ENCODE data around the gene DNAAF8. TPM values are rescaled to one million over a fixed set of nuclear protein-coding genes. Genes with fewer than 3 reads are reported as not detected.

DNAAF8 gene
- 1.1 and 1.3 TPM in 2 replicates for total RNA-seq

DNA sequence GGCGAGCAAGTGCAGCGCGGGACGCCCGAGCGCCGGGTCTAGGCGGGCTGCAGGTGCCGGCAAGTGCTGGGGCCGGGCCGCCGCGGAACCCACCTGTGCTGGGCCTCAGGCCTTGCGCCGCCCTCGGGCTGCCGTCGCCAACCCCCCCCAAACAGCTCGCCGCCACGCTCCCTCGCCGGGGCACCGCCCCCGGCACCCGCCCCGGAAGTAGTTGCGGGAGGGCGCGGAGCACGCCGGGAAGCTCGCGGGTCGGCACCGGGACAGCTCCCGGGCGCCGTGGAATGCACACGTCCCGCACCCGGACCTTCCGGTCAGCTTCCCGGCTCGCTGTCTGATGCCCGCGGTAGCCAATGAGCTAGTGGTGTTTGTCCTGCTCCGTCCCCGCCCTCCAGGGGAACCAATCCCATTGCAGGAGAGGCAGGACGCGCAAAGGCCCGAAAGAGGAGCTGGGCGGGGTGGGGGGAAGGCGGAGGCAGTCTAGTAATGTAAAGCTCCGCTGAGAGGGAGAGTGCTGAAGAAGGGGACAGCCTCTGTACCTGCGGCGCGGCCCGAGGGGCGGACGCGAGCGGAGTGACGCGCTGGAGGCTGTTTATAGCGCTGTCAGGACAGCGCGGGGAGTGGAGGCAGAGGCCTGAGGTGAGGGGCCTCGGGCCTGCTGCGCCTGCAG lies at the start of gene DNAAF8, which contains the start of gene ANKS3:
DNAAF8 (plus strand) TSS at position 475 of the 667 bp plus-strand sequence. CDS start 1,978 bp downstream, outside the sequence.
ANKS3 (minus strand) TSS at position 209 of the 667 bp plus-strand sequence. CDS start 4,122 bp downstream, outside the sequence.

GRCh38 chr16:4693296-4693955 lies 40.9 kb upstream of the DNAAF8 start, which contains the start of gene NUDT16L1:
TSS of gene NUDT16L1 (plus strand) at chr16:4693562. CDS start at chr16:4693727, 165 bp downstream.

DNA sequence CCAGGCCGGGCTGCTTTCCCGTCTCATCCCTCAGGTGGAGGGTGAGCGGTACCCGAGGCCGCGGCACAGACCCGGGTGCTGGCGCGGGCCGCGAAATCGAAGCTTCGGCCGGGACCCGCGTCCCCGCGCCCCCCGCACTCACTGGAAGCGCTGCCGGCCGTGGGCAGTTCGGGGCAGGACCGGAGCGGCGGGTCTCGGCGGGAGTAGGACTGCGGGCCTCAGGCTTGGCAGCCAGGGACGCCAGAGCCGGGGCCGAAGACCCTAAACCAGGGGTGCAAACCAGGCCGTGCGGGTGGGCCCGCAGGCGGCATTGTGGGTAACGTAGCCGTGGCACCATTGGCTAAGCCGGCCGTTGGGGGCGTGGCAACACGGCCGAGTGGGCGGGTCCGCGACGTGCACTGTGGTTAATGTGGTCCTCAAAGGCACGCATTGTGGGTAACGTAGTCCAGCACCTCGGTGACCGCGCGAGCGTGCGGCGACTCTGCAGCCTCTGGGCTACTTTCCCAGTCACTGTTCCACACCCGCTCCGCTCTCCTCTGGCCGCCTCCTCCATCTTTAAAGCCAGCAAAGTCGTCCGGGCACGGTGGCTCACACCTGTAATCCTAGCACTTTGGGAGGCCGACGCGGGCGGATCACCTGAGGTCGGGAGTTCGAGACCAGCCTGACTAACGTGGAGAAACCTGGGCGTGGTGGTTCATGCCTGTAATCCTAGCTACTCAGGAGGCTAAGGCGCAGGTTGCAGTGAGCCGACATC lies 32.7 kb downstream of the DNAAF8 start, which contains the start of gene ZNF500:
ZNF500 (minus strand) TSS at position 288 of the 754 bp plus-strand sequence. CDS start 1,184 bp downstream, outside the sequence.

GRCh38 chr16:4787627-4788482 lies 53.5 kb downstream of the DNAAF8 start, which contains the start of gene SEPTIN12:
TSS of gene SEPTIN12 (minus strand) at chr16:4788345. CDS start at chr16:4787645, 700 bp downstream.

DNA sequence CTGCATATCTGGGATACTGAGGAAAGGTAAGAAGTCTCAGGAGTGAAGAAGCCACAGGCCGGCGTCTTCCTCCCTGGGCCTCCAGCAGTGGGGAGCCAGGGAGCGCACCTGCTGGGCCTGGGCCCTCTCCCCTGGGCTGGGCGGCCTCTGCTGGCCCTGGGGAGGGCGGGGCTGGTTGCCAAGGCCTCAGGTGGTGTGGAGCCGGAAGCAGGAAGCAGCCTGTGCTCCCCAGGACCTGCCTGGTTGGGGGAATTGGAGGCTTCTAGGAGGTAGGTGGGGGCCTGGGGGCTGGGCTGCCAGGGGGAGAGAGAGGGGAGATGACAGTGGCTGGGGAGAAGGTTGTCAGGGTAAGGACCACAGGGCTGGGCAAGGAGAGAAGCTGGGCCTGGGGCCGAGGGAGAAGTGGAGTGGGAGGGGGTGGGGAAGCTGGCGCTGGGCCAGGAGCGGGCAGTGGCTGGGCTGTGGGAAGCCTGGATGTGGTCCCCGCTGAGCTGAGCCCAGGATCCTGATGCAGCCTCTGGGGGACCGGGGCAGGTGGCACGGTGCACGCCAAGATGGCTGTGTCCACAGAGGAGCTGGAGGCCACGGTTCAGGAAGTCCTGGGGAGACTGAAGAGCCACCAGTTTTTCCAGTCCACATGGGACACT lies 61.0 kb downstream of the DNAAF8 start, which contains the start of gene SMIM22:
SMIM22 (plus strand) TSS at position 189 of the 647 bp plus-strand sequence; CDS start at position 555, 366 bp downstream.

Other genes starting within 250 kb of the DNAAF8 start
- 4.4 and 5.5 TPM in 2 replicates for gene CDIP1, start 195.8 kb upstream of the DNAAF8 start, total RNA-seq
- not detected in 2 replicates for gene C16orf96, start 178.2 kb upstream of the DNAAF8 start, total RNA-seq
- gene UBALD1, start 119.6 kb upstream of the DNAAF8 start, total RNA-seq = 3.2 TPM in 2 replicates
- gene MGRN1, start 109.7 kb upstream of the DNAAF8 start, total RNA-seq = 22.2 and 23.0 TPM in 2 replicates
- gene NUDT16L1, start 41.0 kb upstream of the DNAAF8 start, total RNA-seq = 18.9 and 24.7 TPM in 2 replicates
- 19.4 and 21.8 TPM in 2 replicates for gene ANKS3, start 266 bp upstream of the DNAAF8 start, total RNA-seq
- 4.9 TPM in 2 replicates for gene ZNF500, start 32.6 kb downstream of the DNAAF8 start, total RNA-seq
- not detected in 2 replicates for gene SEPTIN12, start 53.8 kb downstream of the DNAAF8 start, total RNA-seq
- gene SMIM22, start 60.8 kb downstream of the DNAAF8 start, total RNA-seq = not detected in 2 replicates
- gene ROGDI, start 68.1 kb downstream of the DNAAF8 start, total RNA-seq = 9.5 and 9.9 TPM in 2 replicates
- gene GLYR1, start 112.8 kb downstream of the DNAAF8 start, total RNA-seq = 43.9 and 52.4 TPM in 2 replicates
- gene UBN1, start 112.9 kb downstream of the DNAAF8 start, total RNA-seq = 19.0 and 23.9 TPM in 2 replicates
- gene PPL, start 202.6 kb downstream of the DNAAF8 start, total RNA-seq = 12.2 and 15.2 TPM in 2 replicates
- 0.13 and 0.19 TPM in 2 replicates for gene SEC14L5, start 223.8 kb downstream of the DNAAF8 start, total RNA-seq

All from aortic smooth muscle cell (primary cell).